Transverse colon (tissue), 4 donors: ENCODE data around the gene CFAP99. TPM values are rescaled to one million over a fixed set of nuclear protein-coding genes. Genes with fewer than 3 reads are reported as not detected.

Experiments used
- DNase-seq: peaks from one replicate; pipeline ENCODE4 v3.0.0-alpha.2; 2019
- H3K27ac ChIP-seq, 4 donors: fragments of 200-600 bp; sonication (generic); 2 replicates each; pipeline ENCODE4 v1.5.1; 2016 to 2018; ENCODE audit warnings: inconsistent platforms in 4 of 4
- H3K27me3 ChIP-seq: fragments of 200-600 bp; sonication (generic); 2 replicates; pipeline ENCODE4 v1.5.1; 2017; ENCODE audit warnings: inconsistent platforms
- H3K36me3 ChIP-seq, 4 donors: fragments of 200-600 bp; sonication (generic); 2 replicates each; pipeline ENCODE4 v1.5.1; 2017 to 2019; ENCODE audit warnings: inconsistent platforms in 4 of 4
- H3K4me1 ChIP-seq, 4 donors: fragments of 200-600 bp; sonication (generic); 2 replicates each; pipeline ENCODE4 v1.5.1; 2017 to 2020; ENCODE audit warnings: inconsistent platforms in 4 of 4
- H3K4me3 ChIP-seq, 4 donors: fragments of 200-600 bp; sonication (generic); 1 replicate in 1 of 4; 2 replicates in 3 of 4; pipeline versions ENCODE4 v1.5.1 to v1.6.1; 2017 to 2019; ENCODE audit warnings: inconsistent platforms in 4 of 4
- H3K9me3 ChIP-seq, 2 donors: fragments of 200-600 bp; sonication (generic); 2 replicates each; pipeline ENCODE4 v1.5.1; 2017 to 2019; ENCODE audit warnings: inconsistent platforms in 2 of 2
- CTCF ChIP-seq, 5 experiments: fragments of 200-600 bp in 3 of 5; fragments of 450-650 bp in 2 of 5; sonication (generic) in 3 of 5; IDR thresholded peaks; 1 replicate in 2 of 5; 2 replicates in 3 of 5; pipeline ENCODE4 v1.5.1; 2016 to 2017; ENCODE audit warnings: antibody characterized with exemption in 5 of 5, inconsistent platforms in 3 of 5, mild to moderate bottlenecking in 2 of 5, moderate library complexity in 1 of 5
- EP300 ChIP-seq: sonication (generic); formaldehyde crosslinking; IDR thresholded peaks from one replicate; pipeline ENCODE4 v1.6.1; 2017; ENCODE audit warnings: antibody characterized with exemption, low read depth
- POLR2A ChIP-seq: fragments of 450-650 bp; IDR thresholded peaks from one replicate; pipeline ENCODE4 v1.6.1; 2016; ENCODE audit warnings: antibody characterized with exemption, mild to moderate bottlenecking, moderate library complexity
- POLR2AphosphoS5 ChIP-seq, 3 donors: sonication (generic); formaldehyde crosslinking; IDR thresholded peaks; one replicate each; pipeline ENCODE4 v1.6.1; 2016; ENCODE audit warnings: antibody characterized with exemption in 3 of 3
- WGBS, 2 donors: methylation state at CpG; one replicate each; pipeline ENCODE4 v1.1.5; 2018; ENCODE audit warnings: low coverage in 1 of 2; 5-methylcytosine and 5-hydroxymethylcytosine counted together
- in situ Hi-C, 4 donors: fragments of 200-750 bp; cut with MboI; loops; one replicate each; pipeline versions ENCODE4 v1.15.0 to v1.15.1; 2017; ENCODE audit warnings: low sequenced_read_pairs in 3 of 4, low pct_ligation_motif_present in 1 of 4, low pct_unique_long_range_greater_than_20kb in 1 of 4
- intact Hi-C: fragments of 100-400 bp; cut with DNase I; formaldehyde crosslinking; loops from one replicate; pipeline ENCODE4 v1.15.1; 2023; ENCODE audit warnings: low total_unique reads
- total RNA-seq, 4 donors: library from RNA; depleted of rRNA; stranded (reverse); fragments of >200 nt; gene quantifications; one replicate each; pipeline ENCODE4 v1.1.0, GENCODE V29; 2016

CFAP99 gene
- total RNA-seq, 4 donors from 2014 or later: 0.32 to 0.82 (median 0.60) TPM; not detected in 1

GRCh38 chr4:2408976-2409375, 9.8 kb upstream of the CFAP99 start:
- Histone ChIP-seq H3K4me1 (peaks cover 19 to 33% (median 26%) of the 10 kb centered on the region in 4 donors), H3K36me3 (no peaks in the 10 kb centered on the region), H3K27me3 (no peaks in the 10 kb centered on the region), H3K27ac (no peak overlapping the region), H3K9me3 (no peaks in the 10 kb centered on the region), H3K4me3 (no peak overlapping the region)
- in situ Hi-C loops (loop anchor here in 1 of 4 donors (25.0 kb wide), 1 partner anchor 172 kb away; the partner anchor contains the start of genes HAUS3 and POLN), intact Hi-C loops (no loop called here)
- no peak for TF ChIP-seq POLR2AphosphoS5 (IDR thresholded peaks at IDR 0.05)
- no peak for TF ChIP-seq CTCF (IDR thresholded peaks at IDR 0.05)
- no peak for TF ChIP-seq POLR2A
- TF ChIP-seq EP300: no peak
- 82% methylated on average over 10 of the region's 10 CpGs; no CpG with 5 or more reads in 1 of the 2 donors for WGBS, 2 donors
- DNase-seq: no peak

GRCh38 chr4:2409381-2409783, 9.4 kb upstream of the CFAP99 start:
- DNase-seq: no peak
- no peak overlapping the region for H3K27ac ChIP-seq
- WGBS, 2 donors: 90% methylated on average over 14 of the region's 14 CpGs; no CpG with 5 or more reads in 1 of the 2 donors
- intact Hi-C loops: no loop called here
- no peaks in the 10 kb centered on the region for H3K27me3 ChIP-seq
- H3K36me3 ChIP-seq: no peaks in the 10 kb centered on the region
- no peaks in the 10 kb centered on the region for H3K9me3 ChIP-seq
- H3K4me3 ChIP-seq: no peak overlapping the region
- TF ChIP-seq POLR2A: no peak
- peaks cover 21 to 37% (median 30%) of the 10 kb centered on the region in 4 donors for H3K4me1 ChIP-seq
- in situ Hi-C loops: loop anchor here in 1 of 4 donors (25.0 kb wide), 1 partner anchor 172 kb away; the partner anchor contains the start of genes HAUS3 and POLN

- DNase-seq: no peak
- no peaks in the 10 kb centered on the region for H3K9me3 ChIP-seq
These were observed 6.8 kb upstream of the CFAP99 start for GRCh38 chr4:2411786-2412510.

GRCh38 chr4:2412534-2412884, 6.2 kb upstream of the CFAP99 start:
- TF ChIP-seq POLR2A: no peak
- peak in 2 of 3 donors; percentile 46 to 57 for TF ChIP-seq POLR2AphosphoS5 (IDR thresholded peaks at IDR 0.05)
- DNase-seq: peak; percentile 83
- peaks cover 12% of the 10 kb centered on the region for H3K27me3 ChIP-seq
- H3K27ac ChIP-seq: peak overlapping the region; percentile 91 to 94 (median 92)
- no peaks in the 10 kb centered on the region for H3K36me3 ChIP-seq
- H3K9me3 ChIP-seq: no peaks in the 10 kb centered on the region
- in situ Hi-C loops: loop anchor here in 1 of 4 donors (25.0 kb wide), 1 partner anchor 175 kb away; the partner anchor contains the start of genes HAUS3 and POLN
- peak overlapping the region in 3 of 4 donors; percentile 19 to 42 (median 26) for H3K4me3 ChIP-seq
- peaks cover 24 to 62% (median 44%) of the 10 kb centered on the region in 4 donors for H3K4me1 ChIP-seq
- intact Hi-C loops: no loop called here
- 12 to 20% methylated on average over 1 to 5 of the region's 5 CpGs for WGBS, 2 donors

More at GRCh38 chr4:2411786-2412510, 6.8 kb upstream of the CFAP99 start:
- intact Hi-C loops (no loop called here), in situ Hi-C loops (loop anchor here in 1 of 4 donors (25.0 kb wide), 1 partner anchor 175 kb away; the partner anchor contains the start of genes HAUS3 and POLN)
- Histone ChIP-seq H3K4me1 (peaks cover 24 to 59% (median 41%) of the 10 kb centered on the region in 4 donors), H3K27ac (peak overlapping the region; percentile 91 to 94 (median 92)), H3K4me3 (peak overlapping the region in 1 of 4 donors; percentile 42), H3K27me3 (peaks cover 10% of the 10 kb centered on the region), H3K36me3 (no peaks in the 10 kb centered on the region)
- WGBS, 2 donors: 69% methylated on average over 14 of the region's 14 CpGs; no CpG with 5 or more reads in 1 of the 2 donors
- no peak for TF ChIP-seq POLR2AphosphoS5 (IDR thresholded peaks at IDR 0.05)
- no peak for TF ChIP-seq CTCF (IDR thresholded peaks at IDR 0.05)
- no peak for TF ChIP-seq POLR2A
- no peak for TF ChIP-seq EP300
